ENCODE results near the gene USP3.
"Not testable (repeated sequence)": the region's sequence is repeated elsewhere in the genome, so short reads cannot be mapped to it uniquely, and the experiment has no call there.

Gene USP3

DNA sequence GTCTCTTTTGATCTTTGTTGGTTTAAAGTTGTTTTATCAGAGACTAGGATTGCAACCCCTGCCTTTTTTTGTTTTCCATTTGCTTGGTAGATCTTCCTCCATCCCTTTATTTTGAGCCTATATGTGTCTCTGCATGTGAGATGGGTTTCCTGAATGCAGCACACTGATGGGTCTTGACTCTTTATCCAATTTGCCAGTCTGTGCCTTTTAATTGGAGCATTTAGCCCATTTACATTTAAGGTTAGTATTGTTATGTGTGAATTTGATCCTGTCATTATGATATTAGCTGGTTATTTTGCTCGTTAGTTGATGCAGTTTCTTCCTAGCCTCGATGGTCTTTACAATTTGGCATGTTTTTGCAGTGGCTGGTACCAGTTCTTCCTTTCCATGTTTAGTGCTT is 116.4 kb downstream of the USP3 start:
- not testable (repeated sequence) for DNase-seq

DNA sequence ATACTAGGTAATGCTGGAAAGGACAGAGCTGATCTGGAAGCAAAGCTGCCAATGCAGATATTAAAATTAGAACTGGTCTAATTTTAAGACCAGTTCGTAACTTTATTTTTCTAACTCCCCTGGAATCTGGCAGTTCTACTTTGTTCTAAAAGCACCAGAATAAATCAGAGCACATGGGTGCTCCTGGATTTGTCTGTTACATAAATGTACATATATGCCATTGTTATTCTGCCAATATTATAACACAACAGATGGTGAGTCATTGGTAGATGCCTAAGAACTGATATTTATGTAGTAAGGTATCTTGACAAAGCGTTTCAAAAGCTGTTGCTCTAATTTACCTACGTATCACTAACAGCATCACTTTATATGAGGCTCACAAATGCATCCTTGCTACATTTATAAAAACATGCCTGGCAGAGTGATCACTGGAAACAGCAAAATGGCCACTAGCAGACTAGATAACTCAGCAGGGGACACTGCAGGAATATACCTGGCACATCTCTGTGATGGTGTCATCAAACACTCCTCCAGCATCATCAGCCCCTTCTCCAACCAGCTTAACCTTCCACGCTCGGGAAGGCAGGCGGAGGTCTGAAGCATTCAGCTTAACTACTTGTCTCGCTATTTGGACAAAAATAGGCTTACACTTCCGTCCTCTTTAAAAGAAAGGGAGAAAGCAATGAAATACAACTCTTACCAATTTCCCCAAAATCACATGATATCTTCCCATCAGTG is 119.0 kb downstream of the USP3 start:
- DNase-seq = no peak

DNA sequence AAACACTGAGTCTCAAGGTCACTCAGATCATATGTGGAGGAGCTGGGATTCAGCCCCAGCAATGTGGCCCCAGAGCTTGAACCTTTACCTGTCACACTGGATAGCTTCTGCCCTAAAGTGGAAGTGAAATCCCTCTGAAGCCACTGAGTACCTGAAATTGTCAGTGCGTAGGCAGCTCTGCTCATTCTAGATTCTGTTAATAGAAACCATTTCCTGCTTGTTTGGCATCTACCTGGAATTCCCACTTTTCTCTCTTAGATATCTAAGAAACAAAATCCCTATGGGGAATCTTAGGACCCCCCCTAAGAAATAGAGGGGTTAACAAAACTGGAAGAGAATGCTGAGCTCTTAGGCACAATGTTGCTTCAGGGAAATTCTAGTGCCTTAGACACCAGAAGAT is 122.6 kb downstream of the USP3 start:
- no peak for DNase-seq

- no peak for DNase-seq
Observed at GRCh38 chr15:63628123-63628822, 123.9 kb downstream of the USP3 start.

- no peak for DNase-seq
Observed at GRCh38 chr15:63630036-63630751, 125.8 kb downstream of the USP3 start.

DNA sequence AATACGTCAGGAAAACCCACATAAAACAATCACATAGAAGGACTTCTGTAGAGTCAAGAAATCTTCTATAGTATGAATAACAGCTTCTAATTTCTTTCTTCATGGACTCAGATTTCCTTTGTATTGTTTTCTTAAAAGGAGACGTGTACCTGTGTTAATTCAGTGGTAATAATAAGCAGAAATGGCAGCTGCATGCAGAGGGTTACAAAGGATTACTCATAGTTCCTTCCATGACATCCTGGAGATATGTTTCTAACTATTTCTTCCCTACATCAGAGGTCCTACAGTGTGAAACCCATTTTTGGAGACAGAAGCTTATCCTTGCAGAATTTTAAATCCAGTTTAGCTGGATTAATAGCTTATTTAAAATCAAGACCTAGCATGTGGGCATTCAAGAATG is 128.9 kb downstream of the USP3 start:
- no peak for DNase-seq

- no peak for DNase-seq
Observed at GRCh38 chr15:63634154-63634553, 129.8 kb downstream of the USP3 start.

DNA sequence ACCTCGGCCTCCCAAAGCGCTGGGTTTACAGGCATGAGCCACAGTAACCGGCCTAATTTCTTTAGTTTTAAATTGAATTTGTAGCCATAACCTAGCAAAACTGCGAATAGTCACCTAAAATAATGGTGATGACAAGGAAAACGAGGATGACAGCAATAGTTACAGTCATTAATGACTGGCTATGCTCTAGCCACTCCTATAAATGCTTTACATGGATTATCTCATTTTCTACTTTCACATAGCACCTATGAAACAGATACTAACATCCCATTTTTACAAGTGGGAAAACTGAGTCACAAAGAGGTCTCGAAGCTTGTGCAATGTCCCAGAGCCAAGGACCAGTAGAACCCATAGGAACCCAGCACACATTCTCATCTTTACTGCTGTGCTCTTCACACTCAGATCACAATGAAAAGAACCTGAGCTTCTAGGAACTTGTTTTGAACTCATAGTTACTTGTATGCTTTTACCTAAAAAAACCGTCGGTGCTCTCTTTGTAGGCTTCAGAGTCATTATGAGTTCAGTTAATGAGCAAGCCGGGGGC is 132.2 kb downstream of the USP3 start:
- DNase-seq = no peak

DNA sequence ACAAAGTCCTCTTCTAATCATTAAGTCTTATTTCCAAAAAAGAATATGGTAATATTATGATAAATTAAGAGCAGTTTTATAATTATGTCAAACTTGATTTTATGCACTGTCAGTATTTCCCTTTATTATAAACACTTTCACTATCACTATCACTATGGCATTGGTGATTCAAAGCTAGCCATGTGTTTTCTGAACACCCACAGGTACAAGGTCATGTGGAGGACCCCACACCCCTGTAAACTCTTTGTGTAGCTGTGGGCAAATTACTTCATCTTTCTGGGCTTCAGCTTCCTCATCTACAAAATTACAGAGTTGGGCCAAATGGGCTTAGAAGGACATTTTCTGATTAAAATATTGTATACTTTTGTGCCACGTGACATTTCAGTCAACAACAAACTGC is 134.4 kb downstream of the USP3 start:
- no peak for DNase-seq

DNA sequence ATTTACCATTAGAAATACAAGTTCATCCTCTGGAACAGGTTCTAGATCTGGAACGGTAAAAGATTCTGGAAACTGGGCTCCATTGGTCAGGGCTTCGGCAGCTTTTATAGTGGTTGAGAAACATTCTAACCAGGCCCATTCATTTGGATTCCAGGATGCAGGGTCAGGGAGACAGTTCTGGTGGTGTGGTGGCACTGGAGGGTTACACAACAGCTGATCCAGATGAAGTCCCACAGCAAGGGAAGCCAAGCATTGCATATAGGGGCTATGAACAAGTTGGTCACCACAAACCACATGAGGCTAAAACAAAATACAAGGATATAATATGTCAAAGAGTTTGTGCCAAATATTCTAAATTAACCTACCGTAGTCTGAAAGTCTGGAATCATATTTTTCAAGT is 135.8 kb downstream of the USP3 start:
- DNase-seq = no peak

Measured in NK-92 treated with Interleukin-12 subunit alpha and Interleukin-12 subunit beta, amount 100 ng/mL, for 24 hours (cell line).